ENCODE results near the gene PPM1N. TPM values are rescaled to one million over a fixed set of nuclear protein-coding genes. Genes with fewer than 3 reads are reported as not detected.
A peak's percentile ranks its signal among the peaks of the same experiment; 100 is the strongest.

The PPM1N gene
- total and polyA plus RNA-seq, 2 of the 13 experiments (the other 11 are each of a cell fraction or from before 2014, with no cell fraction given): 0.31 to 1.8 TPM

GRCh38 chr19:45506989-45507871 is 9.0 kb downstream of the PPM1N start, which contains the start of gene VASP (continued):
- TF ChIP-seq ZNF101 (CRISPR knock-in tag; IDR thresholded peaks at IDR 0.05; ENCODE audit: borderline replicate concordance, low read depth) (no peak), SNAI1 (CRISPR knock-in tag; IDR thresholded peaks at IDR 0.05; ENCODE audit: borderline replicate concordance) (no peak), HMG20B (CRISPR knock-in tag; conservative IDR thresholded peaks at IDR 0.05) (no peak), HNRNPUL1 (IDR thresholded peaks at IDR 0.05; ENCODE audit: low read depth, low read length) (no peak), TRIM22 (IDR thresholded peaks at IDR 0.05) (no peak), MIER3 (CRISPR knock-in tag; IDR thresholded peaks at IDR 0.05; ENCODE audit: borderline replicate concordance) (no peak), RFXANK (CRISPR knock-in tag; IDR thresholded peaks at IDR 0.05) (no peak), ZNF770 (CRISPR knock-in tag; IDR thresholded peaks at IDR 0.05) (no peak), RBM39 (IDR thresholded peaks at IDR 0.05; ENCODE audit: low read depth, low read length, poor library complexity, severe bottlenecking) (peak; percentile 44), ZNF44 (CRISPR knock-in tag; IDR thresholded peaks at IDR 0.05) (no peak), ZNF263 (CRISPR knock-in tag; IDR thresholded peaks at IDR 0.05) (peak; percentile 35; the same call in 1 of the 2 replicates), ZNF460 (CRISPR knock-in tag; IDR thresholded peaks at IDR 0.05; ENCODE audit: borderline replicate concordance) (no peak), ZNF225 (CRISPR knock-in tag; IDR thresholded peaks at IDR 0.05) (no peak), MLX (CRISPR knock-in tag; IDR thresholded peaks at IDR 0.05) (no peak), HOXA7 (CRISPR knock-in tag; IDR thresholded peaks at IDR 0.05) (no peak; the same call in 1 of the 2 replicates), TSC22D2 (CRISPR knock-in tag; IDR thresholded peaks at IDR 0.05; ENCODE audit: borderline replicate concordance) (0 out of 2 replicates have a peak, but pooled peaks have one; percentile 11), ZFP91 (CRISPR knock-in tag; IDR thresholded peaks at IDR 0.05; ENCODE audit: borderline replicate concordance) (peak; percentile 100), PHF21A (CRISPR knock-in tag; IDR thresholded peaks at IDR 0.05) (no peak), ARID3A (IDR thresholded peaks at IDR 0.05; ENCODE audit: low read depth, low read length) (no peak), ZNF234 (CRISPR knock-in tag; conservative IDR thresholded peaks at IDR 0.05) (no peak), ZNF747 (CRISPR knock-in tag; IDR thresholded peaks at IDR 0.05; ENCODE audit: borderline replicate concordance) (0 out of 2 replicates have a peak, but pooled peaks have one; percentile 25), SIN3A (IDR thresholded peaks at IDR 0.05; ENCODE audit: borderline replicate concordance, low read depth, low read length) (peak; percentile 75; the same call in 1 of the 2 replicates)
